Smooth muscle cell (in vitro differentiated cells): ENCODE data around the gene ANKRD31. TPM values are rescaled to one million over a fixed set of nuclear protein-coding genes. Genes with fewer than 3 reads are reported as not detected.
A peak's percentile ranks its signal among the peaks of the same experiment; 100 is the strongest.

Experiments used
- DNase-seq: peaks from one replicate; lab custom pipeline; 2025; ENCODE audit not compliant: unreplicated experiment; lab: John Stamatoyannopoulos, UW
- H2AFZ ChIP-seq: fragments of 200-600 bp; sonication (generic); 2 replicates; pipeline ENCODE4 v1.6.0; 2016; ENCODE audit warnings: antibody characterized with exemption, low read depth, mild to moderate bottlenecking
- H3F3A ChIP-seq: fragments of 200-600 bp; sonication (generic); 2 replicates; pipeline ENCODE4 v1.6.0; 2017; ENCODE audit warnings: antibody characterized with exemption, low read depth
- H3K27ac ChIP-seq: fragments of 200-600 bp; sonication (generic); 2 replicates; pipeline ENCODE4 v1.5.1; 2016; ENCODE audit warnings: low read depth, mild to moderate bottlenecking
- H3K27me3 ChIP-seq: fragments of 200-600 bp; sonication (generic); 2 replicates; pipeline ENCODE4 v1.6.1; 2016; ENCODE audit warnings: low read depth, mild to moderate bottlenecking
- H3K36me3 ChIP-seq: fragments of 200-600 bp; sonication (generic); 2 replicates; pipeline ENCODE4 v1.5.1; 2016; ENCODE audit warnings: low read depth
- H3K4me1 ChIP-seq: fragments of 200-600 bp; sonication (generic); 2 replicates; pipeline ENCODE4 v1.5.1; 2016; ENCODE audit warnings: low read depth
- H3K4me2 ChIP-seq: fragments of 200-600 bp; sonication (generic); 2 replicates; pipeline ENCODE4 v1.6.0; 2016; ENCODE audit warnings: mild to moderate bottlenecking
- H3K4me3 ChIP-seq: fragments of 200-600 bp; sonication (generic); 2 replicates; pipeline ENCODE4 v1.5.1; 2016; ENCODE audit warnings: mild to moderate bottlenecking
- H3K79me2 ChIP-seq: fragments of 200-600 bp; sonication (generic); 2 replicates; pipeline ENCODE4 v1.6.0; 2016; ENCODE audit warnings: low read depth, mild to moderate bottlenecking
- H3K9ac ChIP-seq: fragments of 200-600 bp; sonication (generic); 2 replicates; pipeline ENCODE4 v1.6.0; 2016; ENCODE audit warnings: low read depth
- H3K9me3 ChIP-seq: fragments of 200-600 bp; sonication (generic); replicated peaks from 2 replicates; pipeline ENCODE4 v1.5.1; 2016; ENCODE audit warnings: low read depth
- H4K20me1 ChIP-seq: fragments of 200-600 bp; sonication (generic); 2 replicates; pipeline ENCODE4 v1.6.0; 2016; ENCODE audit warnings: low read depth
- WGBS: methylation state at CpG from one replicate; pipeline ENCODE4 v1.1.7; 2016; ENCODE audit warnings: low lambda C conversion rate; 5-methylcytosine and 5-hydroxymethylcytosine counted together
- polyA plus RNA-seq: library from polyadenylated mRNA; unstranded; fragments of >200 nt; fragmentation: Nextera tagmentation; extraction: Ambion mirVana; gene quantifications from 2 replicates; pipeline ENCODE4 v1.2.1, GENCODE V29; 2016
- total RNA-seq: library from RNA; depleted of rRNA; stranded (reverse); fragments of >200 nt; gene quantifications from 2 replicates; pipeline ENCODE4 v1.2.3, GENCODE V29; 2014
- TF ChIP-seq, protein P1 (sequence below): fragments of 200-600 bp; sonication (generic); IDR thresholded peaks from 2 replicates; pipeline ENCODE4 v1.5.1; 2017; ENCODE audit warnings: borderline replicate concordance, mild to moderate bottlenecking, antibody characterized with exemption; ENCODE audit not compliant: insufficient read depth, poor library complexity, severe bottlenecking

Gene ANKRD31
- total and polyA plus RNA-seq, 2 experiments from 2014 or later, result 0.03 to 0.22 TPM

- no peak overlapping the region for H2AFZ ChIP-seq
- no peaks in the 10 kb centered on the region for H3K36me3 ChIP-seq
- WGBS, result 67% methylated on average over 11 of the region's 11 CpGs
- peaks cover 12% of the 10 kb centered on the region for H3F3A ChIP-seq
- TF ChIP-seq, protein P1, sequence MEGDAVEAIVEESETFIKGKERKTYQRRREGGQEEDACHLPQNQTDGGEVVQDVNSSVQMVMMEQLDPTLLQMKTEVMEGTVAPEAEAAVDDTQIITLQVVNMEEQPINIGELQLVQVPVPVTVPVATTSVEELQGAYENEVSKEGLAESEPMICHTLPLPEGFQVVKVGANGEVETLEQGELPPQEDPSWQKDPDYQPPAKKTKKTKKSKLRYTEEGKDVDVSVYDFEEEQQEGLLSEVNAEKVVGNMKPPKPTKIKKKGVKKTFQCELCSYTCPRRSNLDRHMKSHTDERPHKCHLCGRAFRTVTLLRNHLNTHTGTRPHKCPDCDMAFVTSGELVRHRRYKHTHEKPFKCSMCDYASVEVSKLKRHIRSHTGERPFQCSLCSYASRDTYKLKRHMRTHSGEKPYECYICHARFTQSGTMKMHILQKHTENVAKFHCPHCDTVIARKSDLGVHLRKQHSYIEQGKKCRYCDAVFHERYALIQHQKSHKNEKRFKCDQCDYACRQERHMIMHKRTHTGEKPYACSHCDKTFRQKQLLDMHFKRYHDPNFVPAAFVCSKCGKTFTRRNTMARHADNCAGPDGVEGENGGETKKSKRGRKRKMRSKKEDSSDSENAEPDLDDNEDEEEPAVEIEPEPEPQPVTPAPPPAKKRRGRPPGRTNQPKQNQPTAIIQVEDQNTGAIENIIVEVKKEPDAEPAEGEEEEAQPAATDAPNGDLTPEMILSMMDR, result peak; percentile 61
- no peaks in the 10 kb centered on the region for H3K27me3 ChIP-seq
- H3K4me1 ChIP-seq, result peaks cover 30% of the 10 kb centered on the region
- H3K9me3 ChIP-seq, result no peaks in the 10 kb centered on the region
- H3K4me3 ChIP-seq, result no peak overlapping the region
- peak overlapping the region; percentile 95 for H3K4me2 ChIP-seq
- H3K79me2 ChIP-seq, result peaks cover 28% of the 10 kb centered on the region
- DNase-seq, result no peak
- no peak overlapping the region for H3K9ac ChIP-seq
- H4K20me1 ChIP-seq, result peaks cover 4% of the 10 kb centered on the region
- H3K27ac ChIP-seq, result peak overlapping the region; percentile 78
Observed at GRCh38 chr5:75049456-75050351, 187.0 kb downstream of the ANKRD31 start.

GRCh38 chr5:75048457-75048953 is 188.2 kb downstream of the ANKRD31 start:
- Histone ChIP-seq H3K4me3 (peak overlapping the region; percentile 8), H3K4me1 (peaks cover 24% of the 10 kb centered on the region), H3K9me3 (no peaks in the 10 kb centered on the region), H3K36me3 (no peaks in the 10 kb centered on the region), H3K27ac (peak overlapping the region; percentile 78), H4K20me1 (peaks cover 4% of the 10 kb centered on the region), H3K79me2 (peaks cover 28% of the 10 kb centered on the region), H3K4me2 (peak overlapping the region; percentile 70), H3F3A (no peaks in the 10 kb centered on the region), H2AFZ (no peak overlapping the region), H3K9ac (no peak overlapping the region), H3K27me3 (no peaks in the 10 kb centered on the region)
- TF ChIP-seq, protein P1, result no peak
- DNase-seq, result no peak
- 5% methylated on average over 7 of the region's 7 CpGs for WGBS

GRCh38 chr5:75047356-75047755 is 189.3 kb downstream of the ANKRD31 start:
- Histone ChIP-seq H3K27ac (peak overlapping the region; percentile 78), H3K79me2 (peaks cover 25% of the 10 kb centered on the region), H3K4me1 (peaks cover 24% of the 10 kb centered on the region), H3F3A (no peaks in the 10 kb centered on the region), H3K36me3 (no peaks in the 10 kb centered on the region), H2AFZ (no peak overlapping the region), H3K4me2 (peak overlapping the region; percentile 70), H3K9me3 (no peaks in the 10 kb centered on the region), H3K27me3 (no peaks in the 10 kb centered on the region), H3K9ac (no peak overlapping the region), H4K20me1 (peaks cover 4% of the 10 kb centered on the region), H3K4me3 (no peak overlapping the region)
- no peak for DNase-seq
- TF ChIP-seq, protein P1, result no peak
